ENCODE measurements around the gene VEGFD. TPM values are rescaled to one million over a fixed set of nuclear protein-coding genes. Genes with fewer than 3 reads are reported as not detected.

Gene VEGFD, protein sequence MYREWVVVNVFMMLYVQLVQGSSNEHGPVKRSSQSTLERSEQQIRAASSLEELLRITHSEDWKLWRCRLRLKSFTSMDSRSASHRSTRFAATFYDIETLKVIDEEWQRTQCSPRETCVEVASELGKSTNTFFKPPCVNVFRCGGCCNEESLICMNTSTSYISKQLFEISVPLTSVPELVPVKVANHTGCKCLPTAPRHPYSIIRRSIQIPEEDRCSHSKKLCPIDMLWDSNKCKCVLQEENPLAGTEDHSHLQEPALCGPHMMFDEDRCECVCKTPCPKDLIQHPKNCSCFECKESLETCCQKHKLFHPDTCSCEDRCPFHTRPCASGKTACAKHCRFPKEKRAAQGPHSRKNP
- total RNA-seq (1 to 10 TPM in 4 of 7 donors, under 1 TPM in 3; 0.57 to 5.5 (median 1.2) TPM), polyA plus RNA-seq (1 to 10 TPM; 2.5 to 5.4 TPM)
- long read RNA-seq, donor 1, transcript VEGFD-201 (7 exons, 2,037 nt) = major isoform, 28 of 32 reads
- long read RNA-seq, donor 1, partial matches to known transcripts = 2 of 32 reads
- long read RNA-seq, donor 1, other reads (novel, unspliced or antisense) = 2 of 32 reads
- long read RNA-seq, donor 2, partial matches to known transcripts = 0 of 1 reads
- long read RNA-seq, donor 2, other reads (novel, unspliced or antisense) = 0 of 1 reads
- long read RNA-seq, donor 3, partial matches to known transcripts = 0 of 1 reads
- long read RNA-seq, donor 3, other reads (novel, unspliced or antisense) = 1 of 1 reads

DNA sequence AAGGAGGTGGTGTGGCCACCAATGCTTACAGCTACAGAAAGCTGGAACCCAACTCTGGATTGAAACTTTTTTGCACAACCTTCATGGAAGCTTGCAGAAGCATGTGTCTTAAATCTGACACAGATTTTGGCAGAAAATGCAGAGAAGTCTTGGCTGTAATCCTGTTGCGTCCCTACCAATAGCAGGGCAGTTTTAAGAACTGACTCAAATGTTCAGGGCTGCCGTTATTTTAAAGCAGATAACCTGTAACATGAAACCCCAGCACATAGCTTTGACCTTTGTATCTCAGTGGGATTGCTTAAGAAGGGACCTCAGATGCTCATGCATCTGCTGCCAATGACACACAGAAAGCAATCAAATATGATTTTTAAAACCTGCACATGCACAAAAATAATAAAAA, at the start of gene VEGFD:
VEGFD (minus strand) TSS at position 110 of the 400 bp plus-strand sequence. CDS start 467 bp downstream, outside the sequence.
- Histone ChIP-seq H3K9me3 (no peaks in the 10 kb centered on the region), H3K27ac (no peak within 1 kb of the TSS), H3K36me3 (no peaks in the 10 kb centered on the region), H3K4me3 (no peak within 1 kb of the TSS), H3K27me3 (no peaks in the 10 kb centered on the region), H3K4me1 (ENCODE audit: insufficient read depth) (peaks cover 2% of the 10 kb centered on the region)
- no peak for TF ChIP-seq POLR2A (IDR thresholded peaks at IDR 0.05)
- no peak for TF ChIP-seq EP300 (IDR thresholded peaks at IDR 0.05)
- TF ChIP-seq, protein P1, sequence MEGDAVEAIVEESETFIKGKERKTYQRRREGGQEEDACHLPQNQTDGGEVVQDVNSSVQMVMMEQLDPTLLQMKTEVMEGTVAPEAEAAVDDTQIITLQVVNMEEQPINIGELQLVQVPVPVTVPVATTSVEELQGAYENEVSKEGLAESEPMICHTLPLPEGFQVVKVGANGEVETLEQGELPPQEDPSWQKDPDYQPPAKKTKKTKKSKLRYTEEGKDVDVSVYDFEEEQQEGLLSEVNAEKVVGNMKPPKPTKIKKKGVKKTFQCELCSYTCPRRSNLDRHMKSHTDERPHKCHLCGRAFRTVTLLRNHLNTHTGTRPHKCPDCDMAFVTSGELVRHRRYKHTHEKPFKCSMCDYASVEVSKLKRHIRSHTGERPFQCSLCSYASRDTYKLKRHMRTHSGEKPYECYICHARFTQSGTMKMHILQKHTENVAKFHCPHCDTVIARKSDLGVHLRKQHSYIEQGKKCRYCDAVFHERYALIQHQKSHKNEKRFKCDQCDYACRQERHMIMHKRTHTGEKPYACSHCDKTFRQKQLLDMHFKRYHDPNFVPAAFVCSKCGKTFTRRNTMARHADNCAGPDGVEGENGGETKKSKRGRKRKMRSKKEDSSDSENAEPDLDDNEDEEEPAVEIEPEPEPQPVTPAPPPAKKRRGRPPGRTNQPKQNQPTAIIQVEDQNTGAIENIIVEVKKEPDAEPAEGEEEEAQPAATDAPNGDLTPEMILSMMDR (IDR thresholded peaks at IDR 0.05) = no peak
- intact Hi-C loops (cut with DNase I) = no loop called here
- WGBS, 3 donors = 17 to 28% (median 25%) methylated on average over 2 of the region's 2 CpGs
- peak in 1 of 5 donors; percentile 23 for DNase-seq

DNA sequence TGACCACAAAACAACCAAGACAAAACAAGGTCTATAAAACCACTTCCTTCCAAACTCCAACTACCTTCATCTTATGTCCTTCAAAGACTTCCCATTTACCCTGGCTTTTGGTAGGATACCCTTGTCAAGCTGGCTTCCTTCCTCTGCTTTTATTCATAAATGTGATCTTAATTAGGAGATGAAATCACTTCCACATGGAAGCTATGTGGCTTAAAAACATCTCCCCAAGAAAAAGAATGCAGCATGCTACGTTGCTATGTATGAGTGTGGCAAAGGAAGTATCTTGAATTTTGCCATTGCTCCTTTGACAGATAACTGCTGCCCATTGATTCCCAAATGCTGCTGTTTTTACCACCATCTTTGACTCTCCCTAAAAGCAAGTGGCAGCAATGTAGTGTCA, 46.4 kb upstream of the VEGFD start:
- no peaks in the 10 kb centered on the region for H3K27me3 ChIP-seq
- no peak overlapping the region for H3K27ac ChIP-seq
- no peaks in the 10 kb centered on the region for H3K9me3 ChIP-seq
- H3K4me3 ChIP-seq = no peak overlapping the region
- no peaks in the 10 kb centered on the region for H3K4me1 ChIP-seq (ENCODE audit: insufficient read depth)
- intact Hi-C loops (cut with DNase I) = no loop called here
- no peaks in the 10 kb centered on the region for H3K36me3 ChIP-seq
- TF ChIP-seq, protein P1 (IDR thresholded peaks at IDR 0.05) = no peak
- TF ChIP-seq EP300 (IDR thresholded peaks at IDR 0.05) (no peak), POLR2A (IDR thresholded peaks at IDR 0.05) (no peak)
- DNase-seq = no peak
- 44 to 58% (median 45%) methylated on average over 1 of the region's 1 CpG for WGBS, 3 donors

DNA sequence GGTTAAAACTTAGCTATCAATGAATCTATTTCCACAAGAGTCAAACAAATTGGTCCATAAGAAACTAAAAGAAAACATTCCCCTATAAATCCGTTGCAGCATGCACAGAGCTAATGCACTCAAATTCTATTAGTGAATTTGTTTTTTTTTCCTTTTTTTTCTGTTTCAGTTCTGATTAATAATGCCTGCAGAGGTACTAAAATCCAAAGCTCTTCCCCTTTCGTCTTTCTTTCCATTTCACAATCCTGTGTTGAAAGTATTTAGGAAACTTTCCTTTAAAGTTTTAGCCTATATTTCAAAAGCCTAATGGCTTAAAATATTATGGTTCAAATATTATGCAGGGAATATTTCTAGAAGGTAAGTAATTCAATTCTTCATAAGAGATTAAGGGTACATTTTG, 45.9 kb upstream of the VEGFD start:
- no peak overlapping the region for H3K4me3 ChIP-seq
- no peaks in the 10 kb centered on the region for H3K4me1 ChIP-seq (ENCODE audit: insufficient read depth)
- no peaks in the 10 kb centered on the region for H3K36me3 ChIP-seq
- H3K27me3 ChIP-seq = no peaks in the 10 kb centered on the region
- intact Hi-C loops (cut with DNase I) = no loop called here
- no peak for DNase-seq
- no peak for TF ChIP-seq EP300 (IDR thresholded peaks at IDR 0.05)
- no peak for TF ChIP-seq POLR2A (IDR thresholded peaks at IDR 0.05)
- TF ChIP-seq, protein P1 (IDR thresholded peaks at IDR 0.05) = no peak
- no peak overlapping the region for H3K27ac ChIP-seq
- no peaks in the 10 kb centered on the region for H3K9me3 ChIP-seq
- WGBS, 3 donors = 64 to 72% (median 70%) methylated on average over 2 of the region's 2 CpGs

DNA sequence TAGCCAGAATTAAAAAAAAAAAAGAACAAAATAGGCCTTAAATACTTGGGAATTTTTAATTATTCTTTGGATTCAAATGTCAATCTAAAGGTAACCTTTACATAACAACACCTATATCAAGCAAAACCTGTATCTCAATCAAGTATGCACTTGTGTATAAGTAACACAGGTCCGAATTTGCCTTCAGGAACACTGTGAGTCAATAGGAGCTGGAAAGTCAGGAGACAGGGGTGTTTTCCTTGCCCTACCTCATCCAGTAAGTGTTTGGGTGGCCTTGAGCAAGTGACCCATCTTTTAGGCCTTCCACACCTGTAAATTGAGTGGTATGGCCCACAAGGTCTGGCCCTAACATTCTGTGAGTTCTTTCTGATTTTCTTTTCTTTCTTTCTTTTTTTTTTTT, 40.8 kb upstream of the VEGFD start:
- no peaks in the 10 kb centered on the region for H3K9me3 ChIP-seq
- WGBS, 3 donors = 50 to 66% (median 66%) methylated on average over 1 of the region's 1 CpG
- H3K27me3 ChIP-seq = no peaks in the 10 kb centered on the region
- no peaks in the 10 kb centered on the region for H3K36me3 ChIP-seq
- TF ChIP-seq, protein P1 (IDR thresholded peaks at IDR 0.05) = no peak
- TF ChIP-seq EP300 (IDR thresholded peaks at IDR 0.05) (no peak), POLR2A (IDR thresholded peaks at IDR 0.05) (no peak)
- H3K4me3 ChIP-seq = no peak overlapping the region
- intact Hi-C loops (cut with DNase I) = no loop called here
- no peak for DNase-seq
- no peak overlapping the region for H3K27ac ChIP-seq
- no peaks in the 10 kb centered on the region for H3K4me1 ChIP-seq (ENCODE audit: insufficient read depth)
